Activated T-helper 17 cell treated with anti-CD3 and anti-CD28 coated beads, Interleukin-2, amount 50 U/mL, for 72 hours (primary cell): ENCODE data around the gene ZNF285. TPM values are rescaled to one million over a fixed set of nuclear protein-coding genes. Genes with fewer than 3 reads are reported as not detected.
"Not testable (repeated sequence)": the region's sequence is repeated elsewhere in the genome, so short reads cannot be mapped to it uniquely, and the experiment has no call there.

Experiments used
- ATAC-seq: fragments of 150-1000 bp; cut with Tn5 transposase; replicated peaks from 2 replicates; pipeline ENCODE4 v1.10.0; 2021; ENCODE audit warnings: mild to moderate bottlenecking, moderate library complexity
- H3K27ac Mint-ChIP-seq: one replicate; pipeline ENCODE4 v1.8.0; 2022; ENCODE audit warnings: mixed read lengths
- H3K27me3 Mint-ChIP-seq: one replicate; pipeline ENCODE4 v1.8.0; 2022; ENCODE audit warnings: mixed read lengths
- H3K36me3 Mint-ChIP-seq: one replicate; pipeline ENCODE4 v1.8.0; 2022; ENCODE audit warnings: low read depth, mild to moderate bottlenecking, mixed read lengths
- H3K4me1 Mint-ChIP-seq: one replicate; pipeline ENCODE4 v1.8.0; 2022; ENCODE audit warnings: mixed read lengths
- H3K4me3 Mint-ChIP-seq: one replicate; pipeline ENCODE4 v1.8.0; 2022; ENCODE audit warnings: mild to moderate bottlenecking, mixed read lengths
- H3K9me3 Mint-ChIP-seq: one replicate; pipeline ENCODE4 v1.8.0; 2022; ENCODE audit warnings: mixed read lengths
- total RNA-seq, 2 donors: library from RNA; stranded (reverse); gene quantifications; one replicate each; pipeline ENCODE4 v1.2.3, GENCODE V29; 2022

Gene ZNF285
- 1 to 10 TPM in 1 of 2 donors, not detected in 1; 1.9 TPM for total RNA-seq

DNA sequence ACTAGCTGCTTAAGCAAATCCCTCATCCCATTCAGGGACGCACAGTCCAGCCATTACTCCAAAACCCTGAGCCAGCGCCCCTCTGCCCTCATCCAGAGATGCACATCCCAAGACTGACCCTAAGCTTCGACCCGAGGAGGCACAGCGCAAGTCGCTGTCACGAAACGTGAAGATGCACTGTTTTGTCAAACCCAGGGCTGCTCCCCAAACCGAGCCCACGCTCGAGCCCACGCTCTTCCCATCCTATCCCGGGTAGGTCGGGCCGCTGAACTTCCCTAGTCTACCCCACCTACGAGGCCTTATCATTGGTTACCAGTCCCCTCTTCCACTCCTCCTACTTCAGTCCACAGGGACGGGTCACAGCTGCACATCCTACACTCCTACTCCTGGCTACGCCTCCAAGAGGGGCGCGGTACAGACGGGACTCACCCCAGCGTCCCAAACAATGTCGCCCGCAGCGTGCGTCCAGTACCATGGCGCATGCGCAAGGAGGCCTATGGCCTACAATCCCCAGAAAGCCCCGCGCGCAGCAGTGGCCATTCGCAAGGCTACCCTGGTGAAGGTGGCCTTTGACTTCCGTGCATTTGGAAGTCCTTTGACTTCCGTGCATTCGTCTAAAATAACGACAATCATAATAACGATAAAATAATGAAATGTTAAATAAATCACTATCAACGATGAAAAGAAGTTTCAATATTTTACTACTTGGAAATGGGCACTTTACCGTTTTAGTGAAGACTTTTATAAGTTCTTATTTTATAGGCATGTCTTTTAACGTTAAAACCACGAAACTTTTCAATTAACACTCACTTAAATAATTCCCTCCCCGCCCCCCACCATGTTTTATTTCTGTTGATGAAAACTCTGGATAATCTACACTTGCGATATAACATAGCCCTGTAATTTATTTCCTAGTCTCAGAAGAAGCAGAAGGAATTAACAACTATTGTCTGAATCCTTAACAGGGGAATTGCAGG is at the start of gene ZNF285:
TSS of gene ZNF285 (minus strand) at position 470 of the 977 bp plus-strand sequence. CDS start 4,395 bp downstream, outside the sequence.
- ATAC-seq, result peak; percentile 98

DNA sequence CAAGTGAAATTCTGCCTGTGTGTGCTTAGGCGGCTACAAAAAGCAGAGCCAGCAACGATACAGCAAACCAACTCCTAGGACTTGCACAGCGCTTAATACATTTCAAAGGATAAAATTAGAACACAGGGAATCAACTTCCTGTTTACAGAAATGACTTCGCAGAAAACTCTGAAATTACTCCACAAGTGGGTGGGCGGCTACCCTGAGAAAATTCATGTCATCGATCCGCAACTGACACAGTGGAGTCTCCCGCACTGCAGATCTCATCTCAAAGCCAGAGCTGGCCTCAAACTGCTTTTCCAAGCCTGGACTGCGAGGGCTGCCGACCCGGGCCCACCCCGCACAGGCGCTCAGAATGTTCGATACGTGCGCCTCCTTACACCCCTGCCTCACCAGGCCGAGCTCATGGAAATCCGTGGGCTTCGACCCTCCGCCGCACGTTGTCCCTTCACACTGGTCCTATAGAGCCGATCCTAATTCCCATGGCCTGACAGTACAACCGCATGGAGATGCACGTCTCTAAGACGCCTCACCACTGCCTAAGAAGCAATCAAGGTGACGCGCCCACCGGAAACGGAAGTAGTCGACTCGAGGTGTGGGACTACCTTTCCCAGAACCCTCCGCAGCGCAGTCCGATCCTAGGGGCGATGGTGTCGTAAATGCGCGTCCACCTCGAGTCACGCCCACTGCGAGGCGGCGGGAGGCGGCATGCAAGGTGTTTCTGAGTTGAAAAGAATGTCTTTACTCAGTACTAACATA is 46.7 kb upstream of the ZNF285 start, which contains the start of gene ZNF229:
TSS of gene ZNF229 (minus strand) at position 557 of the 759 bp plus-strand sequence. CDS start 5,625 bp downstream, outside the sequence.
- Mint-ChIP-seq H3K9me3 (peaks cover 59% of the 10 kb centered on the region), H3K4me3 (peak within 1 kb of the TSS; percentile 75), H3K27ac (no peak within 1 kb of the TSS), H3K4me1 (no peaks in the 10 kb centered on the region), H3K36me3 (peaks cover 5% of the 10 kb centered on the region), H3K27me3 (peaks cover 15% of the 10 kb centered on the region)
- peak; percentile 72 for ATAC-seq

More for the DNA sequence above, at the start of gene ZNF285:
- Mint-ChIP-seq H3K27me3 (peaks cover 7% of the 10 kb centered on the region), H3K9me3 (peaks cover 21% of the 10 kb centered on the region), H3K4me1 (peaks cover 6% of the 10 kb centered on the region), H3K36me3 (peaks cover 16% of the 10 kb centered on the region), H3K4me3 (peak within 1 kb of the TSS; percentile 87), H3K27ac (peak within 1 kb of the TSS; percentile 78)

DNA sequence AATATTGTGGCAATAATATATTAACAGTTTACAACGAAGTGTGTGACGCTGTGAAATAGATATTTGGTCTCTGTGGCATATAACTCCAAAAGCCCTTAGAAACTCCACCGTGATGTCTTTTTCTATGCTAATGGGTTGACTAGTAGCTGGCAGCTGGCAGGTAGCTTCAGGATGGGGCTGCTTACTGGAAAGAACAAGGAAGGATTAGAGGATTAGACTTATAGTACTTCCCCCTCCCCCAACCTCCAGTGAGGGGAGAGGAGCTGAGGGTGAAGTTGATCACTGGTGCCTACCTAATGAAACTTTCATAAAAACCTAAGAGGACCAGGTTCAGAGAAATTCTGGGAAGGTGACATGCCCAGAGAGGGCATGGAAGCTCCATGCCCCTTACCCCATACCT is 37.0 kb upstream of the ZNF285 start:
- no peak overlapping the region for H3K4me3 Mint-ChIP-seq
- no peaks in the 10 kb centered on the region for H3K36me3 Mint-ChIP-seq
- H3K27me3 Mint-ChIP-seq, result no peaks in the 10 kb centered on the region
- H3K9me3 Mint-ChIP-seq, result peaks cover 30% of the 10 kb centered on the region
- H3K4me1 Mint-ChIP-seq, result no peaks in the 10 kb centered on the region
- ATAC-seq, result no peak
- H3K27ac Mint-ChIP-seq, result no peak overlapping the region

DNA sequence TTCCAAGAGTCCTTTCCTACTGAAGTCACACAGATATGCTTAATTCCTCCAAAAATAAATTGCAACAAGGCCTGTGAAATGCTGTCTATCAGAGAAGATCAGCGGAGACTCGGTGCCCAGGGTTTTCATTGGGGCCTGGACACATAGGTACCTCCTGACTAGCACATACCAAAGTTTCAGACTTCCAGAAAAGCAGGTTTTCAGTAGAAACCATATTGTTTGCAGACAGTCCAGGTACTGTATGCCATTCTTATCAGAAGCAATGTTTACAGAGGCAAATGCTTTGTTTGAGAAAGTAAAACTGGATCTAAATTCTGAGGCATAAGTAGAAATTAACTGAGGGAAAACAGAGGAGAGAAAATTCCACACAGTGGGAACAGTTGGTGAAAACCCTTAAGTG is 34.0 kb upstream of the ZNF285 start:
- H3K27ac Mint-ChIP-seq, result no peak overlapping the region
- no peak for ATAC-seq
- H3K4me3 Mint-ChIP-seq, result no peak overlapping the region
- H3K9me3 Mint-ChIP-seq, result peaks cover 24% of the 10 kb centered on the region
- H3K36me3 Mint-ChIP-seq, result no peaks in the 10 kb centered on the region
- no peaks in the 10 kb centered on the region for H3K27me3 Mint-ChIP-seq
- no peaks in the 10 kb centered on the region for H3K4me1 Mint-ChIP-seq

DNA sequence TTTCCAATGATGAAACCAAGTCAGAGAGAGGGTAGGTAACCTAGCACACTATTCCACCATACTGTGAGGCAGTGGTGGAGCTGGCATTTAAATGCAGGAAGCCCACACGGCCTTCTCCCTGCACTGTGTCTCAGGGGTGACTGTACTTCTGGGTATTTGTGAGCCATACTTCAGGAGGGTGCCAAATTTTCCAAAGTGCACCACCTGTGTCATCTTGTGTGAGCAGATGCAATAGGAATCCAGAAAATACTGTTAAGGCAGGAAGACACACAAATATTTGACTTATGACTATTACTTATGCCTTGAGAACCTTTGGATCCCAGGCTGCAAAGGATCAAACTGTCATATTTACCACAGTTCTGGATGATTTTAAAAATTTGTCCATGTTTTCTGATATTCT is 29.5 kb upstream of the ZNF285 start:
- no peaks in the 10 kb centered on the region for H3K4me1 Mint-ChIP-seq
- no peaks in the 10 kb centered on the region for H3K36me3 Mint-ChIP-seq
- no peak overlapping the region for H3K27ac Mint-ChIP-seq
- H3K9me3 Mint-ChIP-seq, result peaks cover 37% of the 10 kb centered on the region
- no peak for ATAC-seq
- H3K4me3 Mint-ChIP-seq, result no peak overlapping the region
- no peaks in the 10 kb centered on the region for H3K27me3 Mint-ChIP-seq

DNA sequence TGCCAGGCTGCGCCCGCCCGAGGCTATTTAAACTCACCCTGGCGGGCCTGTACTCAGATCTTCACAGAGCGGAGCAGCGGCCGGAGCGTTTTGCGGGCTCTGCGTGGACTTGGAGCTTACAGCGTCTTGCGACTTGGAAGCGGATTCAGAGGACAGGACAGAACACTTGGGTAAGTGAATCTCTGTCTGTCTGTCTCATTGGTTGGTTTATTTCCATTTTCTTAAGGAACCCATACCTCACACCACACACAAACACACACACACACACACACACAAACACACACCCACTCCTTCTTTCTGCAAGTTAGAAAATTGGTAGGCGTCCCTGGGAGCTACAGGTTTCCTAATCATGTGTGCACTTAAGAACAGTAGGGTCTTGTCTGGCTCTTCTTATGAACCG is 14.1 kb upstream of the ZNF285 start:
- not testable (repeated sequence) for H3K4me3 Mint-ChIP-seq, ATAC-seq, H3K36me3 Mint-ChIP-seq, H3K4me1 Mint-ChIP-seq, H3K27ac Mint-ChIP-seq
- Mint-ChIP-seq H3K27me3 (peaks cover 15% of the 10 kb centered on the region), H3K9me3 (peaks cover 26% of the 10 kb centered on the region)

DNA sequence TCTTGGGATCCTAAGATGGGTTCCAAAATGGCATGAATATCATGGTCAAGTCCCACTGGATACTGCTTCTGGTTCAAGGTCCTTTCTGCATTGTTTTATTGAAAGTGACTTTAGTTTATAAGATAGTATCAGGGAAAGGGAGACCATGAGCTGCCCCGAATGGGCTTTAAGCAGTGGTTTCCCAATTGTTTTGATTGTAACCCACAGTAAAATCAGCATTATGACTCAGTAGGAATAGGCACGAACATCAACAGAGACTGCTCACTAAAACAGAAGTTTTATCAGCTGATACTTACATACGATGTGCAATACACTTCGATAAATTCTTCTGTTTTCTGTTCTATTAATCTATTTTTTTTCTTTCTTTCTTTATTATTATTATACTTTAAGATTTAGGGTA is 12.1 kb downstream of the ZNF285 start:
- peaks cover 42% of the 10 kb centered on the region for H3K36me3 Mint-ChIP-seq
- not testable (repeated sequence) for H3K4me1 Mint-ChIP-seq, H3K4me3 Mint-ChIP-seq, H3K27me3 Mint-ChIP-seq, ATAC-seq, H3K27ac Mint-ChIP-seq
- peaks cover 41% of the 10 kb centered on the region for H3K9me3 Mint-ChIP-seq

DNA sequence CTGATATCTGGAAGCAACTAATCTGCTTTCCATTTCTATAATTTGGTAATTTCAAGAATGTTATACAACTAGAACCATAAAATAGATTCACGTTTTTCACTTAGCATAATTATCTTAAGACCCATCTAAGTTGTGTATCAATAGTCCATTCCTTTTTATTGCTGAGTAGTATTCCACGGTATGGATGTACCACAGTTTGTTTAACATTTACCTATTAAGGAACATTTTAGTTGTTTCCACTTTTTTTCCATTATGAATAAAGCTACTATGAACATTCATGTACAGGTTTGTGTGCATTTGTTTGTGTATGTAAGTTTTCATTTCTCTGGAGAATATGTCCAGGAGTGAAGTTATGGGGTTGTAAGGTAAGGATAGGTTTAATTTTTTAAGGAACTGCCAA is 26.6 kb downstream of the ZNF285 start:
- Mint-ChIP-seq H3K4me1 (no peaks in the 10 kb centered on the region), H3K27ac (no peak overlapping the region), H3K27me3 (peaks cover 4% of the 10 kb centered on the region), H3K9me3 (peaks cover 25% of the 10 kb centered on the region), H3K36me3 (no peaks in the 10 kb centered on the region), H3K4me3 (no peak overlapping the region)
- ATAC-seq, result no peak

DNA sequence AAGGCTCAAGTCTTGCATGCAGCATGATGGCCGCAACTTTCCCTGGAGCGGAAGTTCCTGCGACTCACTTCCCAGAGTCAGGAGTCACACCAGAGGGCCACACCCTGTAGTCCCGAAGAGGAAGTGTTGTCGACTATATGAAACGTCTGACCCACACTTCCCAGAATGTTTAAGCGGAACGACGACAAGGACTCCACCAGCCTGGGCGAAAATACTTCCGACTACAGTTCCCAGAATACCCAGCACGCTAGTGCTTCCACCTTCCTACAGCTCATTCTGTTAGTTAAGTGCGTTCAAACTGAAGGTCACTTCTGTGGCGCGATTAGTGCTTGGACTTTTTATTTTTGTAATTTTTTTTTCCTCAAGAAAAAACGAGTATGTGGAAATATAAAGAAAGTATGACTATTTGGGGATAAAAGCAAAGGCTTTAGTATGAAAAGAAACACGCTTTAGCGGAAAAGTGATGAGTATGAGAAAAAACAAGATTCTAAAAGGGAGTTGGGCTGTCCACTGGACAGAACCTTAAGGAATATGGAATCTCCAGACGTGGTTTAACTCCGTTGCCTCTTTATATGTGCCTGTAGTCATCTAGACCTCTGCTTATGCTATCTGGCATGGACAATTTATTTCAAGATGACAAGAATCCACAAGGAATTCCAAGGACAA is 29.5 kb downstream of the ZNF285 start:
- no peaks in the 10 kb centered on the region for H3K36me3 Mint-ChIP-seq

DNA sequence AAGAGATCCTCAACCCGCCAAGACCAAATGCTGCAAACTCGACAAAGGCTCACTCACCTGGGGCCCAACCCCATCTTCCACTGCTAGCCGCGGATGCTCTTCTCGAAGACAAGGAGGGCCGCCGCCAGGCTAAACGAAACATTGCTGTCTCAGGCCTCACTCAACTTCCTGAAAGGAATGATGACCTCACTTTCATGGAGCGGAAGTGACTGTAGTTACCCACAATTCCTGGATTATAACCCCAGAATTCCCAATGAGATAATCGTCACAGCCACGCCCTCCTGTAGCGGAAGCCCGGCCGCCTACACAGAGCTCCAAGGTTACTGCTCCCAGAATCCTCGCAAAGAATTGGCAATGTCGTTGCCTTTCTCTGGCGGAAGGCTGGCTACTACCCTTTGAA is 34.4 kb downstream of the ZNF285 start:
- Mint-ChIP-seq H3K27ac (no peak overlapping the region), H3K27me3 (peaks cover 8% of the 10 kb centered on the region), H3K36me3 (no peaks in the 10 kb centered on the region), H3K4me3 (no peak overlapping the region), H3K4me1 (no peaks in the 10 kb centered on the region), H3K9me3 (peaks cover 19% of the 10 kb centered on the region)
- ATAC-seq, result no peak

More for the DNA sequence above, 29.5 kb downstream of the ZNF285 start:
- peaks cover 9% of the 10 kb centered on the region for H3K27me3 Mint-ChIP-seq
- peaks cover 25% of the 10 kb centered on the region for H3K9me3 Mint-ChIP-seq
- ATAC-seq, result no peak
- no peak overlapping the region for H3K4me3 Mint-ChIP-seq
- no peaks in the 10 kb centered on the region for H3K4me1 Mint-ChIP-seq
- H3K27ac Mint-ChIP-seq, result no peak overlapping the region

DNA sequence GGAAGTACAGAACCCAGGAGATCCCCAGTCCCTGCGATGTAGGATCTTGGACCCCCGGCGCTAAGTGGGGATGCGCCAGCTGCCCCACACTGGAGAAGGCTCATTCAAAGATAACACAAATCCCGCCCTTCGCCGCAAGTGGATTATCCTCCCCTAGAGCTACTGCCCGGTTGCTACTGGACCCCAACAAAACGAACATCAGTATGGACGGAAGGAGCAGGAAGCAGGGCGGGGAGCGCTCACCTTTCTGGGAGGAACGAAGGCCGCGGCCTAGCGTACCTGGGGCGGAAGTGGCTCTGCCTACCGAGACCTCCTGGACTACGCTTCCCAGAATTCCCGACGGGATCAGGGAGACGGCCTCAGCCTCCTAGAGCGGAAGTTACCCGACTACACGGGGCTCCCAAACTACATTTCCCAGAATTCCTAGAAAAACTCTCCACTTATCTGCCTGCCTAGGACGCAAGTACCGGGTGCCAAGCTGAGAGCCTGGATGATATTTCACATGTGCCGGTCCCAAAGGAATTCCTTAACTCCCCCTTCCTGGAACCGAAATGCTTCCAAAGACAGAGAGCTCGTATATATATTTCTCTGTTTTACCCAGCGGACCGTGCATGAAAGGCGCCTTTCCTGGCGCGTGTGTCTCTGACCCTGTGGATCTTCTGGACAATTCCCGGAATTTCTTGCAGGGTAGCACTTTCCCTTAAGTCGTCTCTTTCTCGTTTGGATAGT is 44.9 kb downstream of the ZNF285 start, which contains the start of gene ZNF112:
TSS of gene ZNF112 (minus strand) at position 298 of the 729 bp plus-strand sequence. CDS start 16,141 bp downstream, outside the sequence.
- ATAC-seq, result no peak

DNA sequence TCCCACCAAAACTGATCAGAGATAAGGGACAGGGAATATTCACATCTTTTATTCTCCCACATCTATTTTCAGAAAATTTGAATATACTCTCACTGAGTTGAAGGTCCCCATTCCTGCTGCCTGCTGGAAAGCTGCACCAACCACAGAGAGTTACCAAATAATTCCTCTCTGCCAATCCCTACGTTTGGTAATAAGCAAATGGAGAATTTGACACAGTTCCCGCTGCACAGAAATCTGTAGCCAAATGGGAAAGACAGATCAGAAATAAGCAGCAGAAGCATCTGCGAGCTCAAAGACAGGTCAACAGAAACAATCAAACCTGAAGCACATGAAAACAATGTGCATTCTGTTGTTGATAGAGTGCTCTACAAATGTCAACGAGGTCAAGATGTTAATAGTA is 54.9 kb downstream of the ZNF285 start:
- peaks cover 29% of the 10 kb centered on the region for H3K9me3 Mint-ChIP-seq
- H3K4me1 Mint-ChIP-seq, result no peaks in the 10 kb centered on the region
- no peaks in the 10 kb centered on the region for H3K27me3 Mint-ChIP-seq
- H3K27ac Mint-ChIP-seq, result no peak overlapping the region
- no peaks in the 10 kb centered on the region for H3K36me3 Mint-ChIP-seq
- ATAC-seq, result no peak
- no peak overlapping the region for H3K4me3 Mint-ChIP-seq

More for the DNA sequence above, 44.9 kb downstream of the ZNF285 start, which contains the start of gene ZNF112:
- Mint-ChIP-seq H3K4me1 (peaks cover 5% of the 10 kb centered on the region), H3K4me3 (peak within 1 kb of the TSS; percentile 50), H3K27ac (peak within 1 kb of the TSS; percentile 29), H3K36me3 (no peaks in the 10 kb centered on the region), H3K27me3 (peaks cover 12% of the 10 kb centered on the region), H3K9me3 (peaks cover 20% of the 10 kb centered on the region)

DNA sequence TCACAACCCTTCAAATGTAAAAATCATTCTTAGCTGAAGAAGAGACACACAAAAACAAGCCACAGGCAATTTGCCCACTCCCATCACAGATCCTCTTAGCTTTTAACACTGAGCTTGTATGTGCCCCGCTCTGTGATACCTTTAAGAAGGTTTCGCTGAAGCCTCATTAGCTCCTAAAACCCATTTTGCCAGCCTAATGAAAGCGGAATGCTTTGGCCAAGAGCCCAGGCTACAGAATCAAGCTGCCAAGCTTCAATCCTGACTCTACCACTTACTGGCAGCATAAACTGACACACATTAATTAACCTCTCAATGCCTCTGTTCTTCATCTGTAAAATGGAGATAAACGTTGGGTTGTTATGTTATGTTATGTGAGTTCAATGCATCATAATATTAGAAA is 55.4 kb downstream of the ZNF285 start:
- no peaks in the 10 kb centered on the region for H3K36me3 Mint-ChIP-seq
- H3K9me3 Mint-ChIP-seq, result peaks cover 31% of the 10 kb centered on the region
- no peak for ATAC-seq

More for the DNA sequence above, 55.4 kb downstream of the ZNF285 start:
- H3K27ac Mint-ChIP-seq, result no peak overlapping the region
- H3K4me1 Mint-ChIP-seq, result no peaks in the 10 kb centered on the region
- H3K27me3 Mint-ChIP-seq, result no peaks in the 10 kb centered on the region
- no peak overlapping the region for H3K4me3 Mint-ChIP-seq
